GM19452 (cell line): ENCODE data around the gene PRDM16.

Experiments
- ATAC-seq: cut with Tn5 transposase; IDR thresholded peaks from one replicate; pipeline ENCODE4 v1.9.1; 2021; ENCODE audit not compliant: unreplicated experiment

Gene PRDM16

DNA sequence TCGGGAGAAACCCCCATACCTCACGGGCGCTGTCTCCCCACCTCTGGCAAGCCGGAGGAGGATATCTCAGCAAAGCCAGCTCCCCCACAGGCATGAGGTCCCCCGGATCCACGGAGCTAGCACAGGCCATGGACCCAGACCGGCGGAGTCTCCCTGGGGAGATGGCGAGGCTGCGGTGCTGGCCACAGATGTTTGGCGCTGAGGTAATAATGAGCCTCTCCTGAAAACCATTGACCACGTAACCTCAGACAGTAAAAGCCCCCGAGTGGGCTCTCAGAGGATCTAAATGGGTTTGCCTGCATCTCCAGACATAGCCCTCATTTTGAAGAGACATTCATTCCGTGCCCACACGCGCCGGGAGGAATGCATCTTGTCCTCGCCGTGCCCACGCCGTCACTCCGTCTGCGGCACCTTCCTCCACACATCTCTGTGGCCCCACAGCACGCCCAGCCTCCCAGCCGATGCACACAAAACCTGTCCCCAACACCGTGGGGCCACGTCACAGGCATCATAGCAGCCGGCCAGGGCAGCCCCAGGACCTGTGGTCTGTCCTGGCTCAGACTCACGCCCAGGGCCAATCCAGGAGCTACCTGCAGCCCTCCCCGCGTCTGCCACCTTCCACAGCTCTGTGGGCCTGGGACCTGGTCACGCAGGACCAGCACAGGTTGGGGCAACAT lies 150.9 kb downstream of the PRDM16 start:
- no peak for ATAC-seq

DNA sequence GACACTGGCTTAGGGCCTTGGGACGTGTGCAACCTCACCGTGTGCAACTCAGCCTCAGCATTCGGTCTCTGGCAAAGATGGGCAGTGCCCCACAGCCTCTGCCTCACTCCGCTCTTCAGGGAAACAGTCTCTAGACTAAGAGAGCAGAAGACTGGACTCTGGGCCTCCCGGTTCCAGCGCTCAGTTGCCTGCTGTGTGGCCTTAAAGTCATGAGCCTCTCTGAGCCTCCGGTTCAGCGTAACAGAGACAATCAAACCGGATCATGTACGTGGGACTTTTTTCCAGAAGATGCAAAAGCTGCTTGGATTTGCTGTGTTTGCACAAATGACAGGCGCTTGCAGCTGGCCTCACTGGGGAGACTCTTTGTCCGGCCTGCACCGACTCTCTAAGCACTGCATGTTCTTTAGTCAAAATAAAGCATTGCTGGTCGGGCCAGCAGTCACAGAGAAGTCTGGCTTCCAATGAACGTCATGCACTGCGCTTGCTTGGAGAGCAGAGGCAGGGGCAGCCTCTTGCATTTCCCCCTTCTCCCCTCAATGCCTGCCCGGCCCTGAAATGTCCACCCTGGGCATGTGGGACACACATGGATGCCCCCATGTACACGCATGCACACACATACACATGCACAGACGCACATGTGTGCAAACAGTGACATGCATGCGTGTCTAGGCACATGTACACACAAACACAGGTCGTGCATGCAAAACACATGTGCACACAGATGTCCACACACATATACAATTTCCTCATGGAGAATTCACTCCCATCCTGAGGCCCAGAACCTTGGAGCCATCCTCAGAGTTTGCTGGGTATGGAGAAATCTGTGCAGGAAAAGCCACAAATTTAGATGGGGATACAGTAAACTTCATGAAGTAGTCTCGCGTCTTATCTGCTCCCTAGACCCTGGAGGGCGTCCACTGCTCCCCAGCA lies 152.4 kb downstream of the PRDM16 start:
- no peak for ATAC-seq

DNA sequence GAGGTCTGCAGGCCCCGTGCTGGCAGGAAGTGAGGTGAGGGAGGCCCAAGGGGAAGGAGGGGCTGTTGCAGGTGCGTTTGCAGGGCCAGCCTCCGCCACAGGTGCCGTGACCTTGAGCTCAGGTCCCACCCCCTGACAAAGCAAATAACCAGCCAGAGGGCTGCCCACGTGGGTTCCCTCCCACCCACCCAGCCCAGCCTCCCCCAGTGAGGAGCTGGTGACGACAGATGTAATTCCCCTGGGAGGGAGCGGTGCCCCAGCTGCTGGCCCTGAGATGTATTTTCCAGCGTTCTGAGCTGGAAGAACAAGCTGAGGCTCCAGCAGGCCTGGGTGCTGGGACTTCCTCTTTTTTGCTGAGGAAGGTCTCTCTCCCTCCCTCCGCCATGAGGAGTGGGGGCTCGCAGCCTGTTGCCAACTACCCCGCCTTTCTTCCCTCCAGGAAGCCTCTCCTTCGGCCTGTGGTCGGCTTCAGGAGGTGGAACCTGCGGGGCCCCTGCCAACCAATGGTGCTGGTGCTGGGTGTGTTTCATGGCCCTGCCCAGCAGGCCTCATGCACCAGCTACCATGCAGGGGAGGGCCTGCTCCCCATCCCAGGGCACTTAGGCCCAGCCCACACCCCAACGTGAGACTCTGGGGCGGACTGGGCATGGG lies 153.2 kb downstream of the PRDM16 start:
- ATAC-seq: no peak

DNA sequence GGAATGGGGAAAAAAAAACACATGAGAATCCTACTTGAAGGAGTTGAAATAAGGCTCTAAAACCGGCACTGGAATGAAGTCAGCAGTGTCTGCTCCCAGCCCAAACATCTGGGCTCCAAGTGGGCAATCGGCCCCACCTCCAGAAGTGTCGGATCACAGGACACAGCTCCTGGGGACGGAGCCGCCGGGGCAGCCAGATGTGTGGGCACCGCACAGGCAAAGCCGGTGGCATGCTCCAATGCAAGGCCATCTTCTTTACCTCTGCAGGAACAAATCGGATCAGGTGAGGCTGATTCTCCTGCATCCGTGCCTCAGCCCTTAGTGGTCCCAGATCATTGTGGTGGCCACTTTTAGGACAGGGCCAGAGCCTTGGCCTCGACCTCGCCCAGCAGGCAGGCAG lies 156.7 kb downstream of the PRDM16 start:
- no peak for ATAC-seq

DNA sequence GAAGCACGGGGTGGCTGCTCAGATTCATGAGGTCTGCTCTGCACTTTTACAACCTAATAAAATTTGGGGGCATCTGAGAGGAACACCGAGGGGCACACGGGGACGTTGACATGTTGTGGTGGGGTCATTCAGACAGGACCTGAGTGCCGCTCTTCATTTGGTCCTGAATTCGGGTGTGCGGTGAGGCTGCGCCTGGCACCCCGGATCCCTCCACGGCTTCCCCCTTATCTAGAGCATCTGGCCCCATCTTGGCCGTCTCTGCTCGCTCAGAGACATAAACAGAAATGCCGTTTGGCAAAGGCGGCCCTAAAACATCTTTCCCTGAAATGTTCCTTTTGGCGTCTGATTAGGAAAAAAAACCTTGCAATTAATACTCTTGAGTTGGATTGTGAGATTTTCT lies 157.2 kb downstream of the PRDM16 start:
- no peak for ATAC-seq

DNA sequence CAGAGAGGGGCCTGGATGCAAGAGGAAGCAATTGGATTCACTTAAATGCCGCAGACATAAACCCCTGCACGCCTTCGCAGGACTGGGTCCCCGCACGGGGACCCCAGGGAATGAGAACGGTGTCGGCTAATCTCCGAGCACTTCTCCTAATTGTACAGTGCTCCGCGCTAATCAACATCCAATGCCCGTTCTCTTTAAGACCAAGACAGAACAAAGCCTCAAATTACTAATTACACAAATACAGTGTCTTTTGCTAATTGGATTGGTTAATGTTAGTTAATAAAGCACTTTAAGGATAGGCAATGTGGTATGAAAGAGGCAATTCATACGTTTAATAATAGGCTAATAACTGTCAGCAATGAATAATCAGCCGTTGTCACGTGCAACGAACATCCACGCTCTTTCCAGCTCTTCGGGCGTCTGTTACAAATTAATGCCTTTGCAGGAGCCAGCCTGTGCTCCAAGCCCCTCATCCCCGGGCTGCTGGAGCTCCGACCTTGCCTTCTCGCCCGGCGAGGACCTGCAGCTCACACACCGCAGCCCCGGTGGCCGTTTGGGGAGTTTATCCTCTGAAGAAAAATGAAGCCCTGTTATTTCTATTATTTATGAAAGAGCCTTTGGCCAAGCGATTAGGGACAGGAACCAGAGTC lies 157.8 kb downstream of the PRDM16 start:
- ATAC-seq: no peak

DNA sequence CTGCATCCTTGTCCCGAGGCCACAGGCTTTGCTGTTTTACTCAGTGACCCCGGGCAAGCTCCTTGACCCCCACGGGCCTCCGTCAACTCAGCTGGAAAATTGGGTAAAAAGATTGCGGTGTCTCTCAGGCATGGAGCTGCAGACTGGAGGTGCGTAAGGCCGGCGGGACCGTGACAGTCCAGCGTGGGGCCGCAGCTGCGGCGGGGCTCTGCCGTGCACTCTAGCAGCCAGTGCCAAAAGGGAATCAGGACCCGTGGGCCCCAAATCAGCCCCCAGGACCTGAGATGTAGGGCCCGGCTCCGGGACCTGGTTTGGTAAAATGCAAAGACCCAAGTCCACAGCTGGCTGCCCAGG lies 158.3 kb downstream of the PRDM16 start:
- no peak for ATAC-seq

DNA sequence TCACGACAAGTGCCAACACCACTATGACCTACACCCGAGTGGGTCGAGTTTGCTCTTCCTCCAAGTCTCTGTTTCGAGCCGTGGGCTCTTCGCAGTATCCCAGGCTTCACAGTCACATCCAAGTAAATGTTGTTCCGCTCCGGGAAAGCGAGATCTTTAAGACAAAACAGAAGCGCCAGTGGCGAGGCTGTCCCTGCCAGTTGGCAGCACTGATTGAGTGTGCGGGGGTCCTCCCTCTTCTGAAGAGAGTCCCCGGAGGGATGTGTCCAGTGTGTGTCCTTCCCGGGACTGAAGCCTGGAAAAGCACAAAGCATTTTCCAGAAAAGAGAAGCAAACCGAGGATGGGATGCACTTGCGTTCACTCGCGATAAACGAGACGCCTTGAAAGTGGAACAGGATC lies 158.9 kb downstream of the PRDM16 start:
- no peak for ATAC-seq

DNA sequence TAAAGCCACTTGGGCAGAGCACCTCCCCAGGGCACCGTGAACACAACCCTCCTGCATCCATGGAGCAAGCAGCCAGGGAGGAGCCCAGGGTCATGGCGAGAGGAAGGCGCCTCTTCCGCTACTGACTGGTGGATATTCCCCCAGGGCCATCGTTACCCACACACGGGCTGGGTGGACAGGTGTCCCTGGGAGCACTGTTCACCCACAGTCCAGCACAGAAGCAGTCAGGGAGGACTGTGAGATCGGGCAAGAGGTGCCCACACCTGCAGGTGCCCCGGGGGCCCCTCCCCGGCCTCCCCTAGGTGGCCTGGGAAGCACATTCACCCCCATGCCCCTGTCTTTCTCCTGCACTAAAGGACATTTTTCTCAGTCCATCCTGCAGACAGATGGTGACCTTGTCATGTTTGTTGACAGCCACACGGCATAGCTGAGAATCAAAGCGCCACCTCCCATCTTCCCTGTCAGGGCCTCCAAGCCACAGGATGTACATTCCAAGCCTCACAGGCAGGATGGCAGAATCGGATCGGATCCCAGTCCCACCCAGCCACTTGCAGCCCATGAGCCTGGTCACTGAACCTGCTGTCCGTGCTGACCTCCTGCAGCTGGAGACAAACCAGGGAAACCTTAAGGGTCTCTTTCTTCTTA lies 160.2 kb downstream of the PRDM16 start:
- no peak for ATAC-seq

DNA sequence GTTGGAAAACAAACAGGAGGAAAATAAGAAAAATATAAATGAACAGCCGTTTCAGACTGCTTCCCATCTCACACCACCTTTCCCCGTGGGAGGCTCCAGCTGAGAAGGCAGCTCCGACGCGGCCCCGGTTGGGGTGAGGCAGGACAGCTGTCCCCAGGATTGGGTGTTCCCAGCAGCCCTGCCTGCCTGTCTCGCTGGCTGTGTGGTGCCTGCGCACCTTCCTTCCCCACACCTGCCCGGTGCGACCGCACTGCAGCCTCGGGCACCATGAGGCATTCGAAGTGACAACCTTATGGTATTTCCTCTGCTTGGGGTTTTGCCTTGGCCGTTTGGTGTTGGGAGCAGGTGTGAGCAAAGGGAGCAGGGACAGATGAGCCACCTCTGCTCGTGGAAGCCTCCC lies 161.6 kb downstream of the PRDM16 start:
- no peak for ATAC-seq

DNA sequence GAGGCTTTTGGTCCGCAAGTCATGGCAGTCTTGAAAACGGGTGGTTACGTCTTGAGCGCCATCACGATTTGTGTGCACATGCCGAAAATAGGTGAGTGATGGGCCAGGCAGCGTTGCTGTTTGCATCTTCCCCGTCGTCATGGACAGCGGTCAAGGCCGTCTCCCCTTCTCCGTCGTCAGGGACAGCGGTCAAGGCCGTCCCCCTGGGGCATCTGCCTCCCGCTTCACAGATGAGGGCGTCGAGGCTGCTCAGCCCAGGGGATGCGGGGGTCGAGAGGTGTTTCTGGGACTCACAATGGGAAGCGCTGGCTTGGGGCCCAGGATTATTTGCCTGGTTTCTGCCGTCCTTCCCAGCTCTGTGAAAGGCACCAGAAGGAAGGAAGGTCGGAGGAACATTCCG lies 162.2 kb downstream of the PRDM16 start:
- no peak for ATAC-seq

DNA sequence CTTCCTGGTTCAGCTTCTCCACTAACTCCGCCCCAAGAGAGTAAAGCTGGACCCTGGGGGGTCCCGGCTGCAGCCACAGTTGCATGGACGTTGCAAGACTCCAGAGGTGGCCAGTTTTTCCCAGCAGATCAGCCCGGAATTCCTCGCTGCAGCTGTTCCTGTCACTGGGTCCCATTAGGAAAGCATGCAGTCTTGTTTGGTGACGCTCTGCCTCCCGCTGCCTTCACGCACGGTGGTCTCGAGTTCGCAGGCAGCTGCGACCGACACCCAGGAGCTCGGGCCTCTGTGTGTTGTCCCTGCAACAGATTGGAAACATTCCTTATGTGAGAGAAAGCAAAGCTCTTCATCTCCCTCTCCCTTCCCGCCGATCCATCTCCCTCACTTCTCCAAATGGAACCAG lies 162.8 kb downstream of the PRDM16 start:
- no peak for ATAC-seq

DNA sequence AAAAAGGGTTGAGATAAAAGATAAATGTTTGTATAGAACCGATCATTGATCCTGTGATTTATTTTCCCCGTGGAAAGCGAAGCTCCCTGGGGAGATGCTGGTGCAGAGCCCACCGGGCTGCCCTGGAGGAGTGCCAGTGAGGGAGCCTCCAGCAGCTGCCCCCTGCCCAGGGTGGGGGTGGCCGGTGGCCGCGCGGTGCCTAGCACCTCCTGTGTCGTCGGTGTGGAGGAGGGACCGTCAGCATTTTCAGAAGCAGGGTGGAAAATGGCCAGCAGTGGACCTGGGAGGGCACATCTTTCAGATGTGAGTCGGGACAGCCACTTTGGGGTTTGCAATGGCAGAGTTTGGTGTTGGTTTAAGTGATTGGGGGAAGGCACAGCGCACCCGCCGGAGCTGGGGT lies 164.0 kb downstream of the PRDM16 start:
- ATAC-seq: no peak

DNA sequence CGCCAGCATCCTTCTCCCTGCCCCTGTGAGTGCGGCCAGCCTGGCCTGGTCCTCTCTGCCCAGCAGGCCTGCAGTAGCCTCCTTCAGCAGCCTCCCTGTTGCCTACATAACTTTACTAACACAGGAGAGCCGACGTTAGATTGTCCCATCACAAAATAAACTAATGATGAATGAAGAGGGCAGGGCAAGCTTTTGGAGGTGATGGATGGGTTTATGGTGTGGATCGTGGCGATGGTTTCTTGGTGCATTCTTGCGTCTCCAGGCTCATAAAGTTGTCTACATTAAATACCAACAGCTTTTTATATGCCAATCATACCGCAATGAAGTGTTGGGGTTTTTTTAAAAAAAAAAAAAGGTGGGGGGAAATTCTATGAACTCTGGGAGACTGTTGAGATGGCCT lies 164.5 kb downstream of the PRDM16 start:
- no peak for ATAC-seq

DNA sequence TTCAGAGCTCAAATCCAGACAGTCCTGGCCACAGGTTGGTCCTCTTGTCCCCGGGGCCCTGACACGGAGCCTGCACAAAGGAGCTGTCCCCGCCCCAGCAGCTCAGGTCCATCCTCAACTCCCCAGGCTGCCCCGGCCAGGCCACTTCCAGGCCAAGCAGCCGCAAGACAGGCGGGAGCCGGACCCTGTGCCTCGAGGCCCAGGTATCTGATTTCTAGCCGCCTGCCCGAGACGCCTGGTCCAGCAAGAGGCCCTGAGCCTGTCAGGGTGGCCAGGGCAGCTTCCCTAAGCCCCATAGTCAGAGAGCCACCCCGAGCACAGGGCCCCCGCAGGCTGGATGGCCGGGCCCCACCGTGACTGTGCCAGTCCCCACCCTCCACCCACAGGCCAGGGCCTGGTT lies 165.3 kb downstream of the PRDM16 start:
- no peak for ATAC-seq

DNA sequence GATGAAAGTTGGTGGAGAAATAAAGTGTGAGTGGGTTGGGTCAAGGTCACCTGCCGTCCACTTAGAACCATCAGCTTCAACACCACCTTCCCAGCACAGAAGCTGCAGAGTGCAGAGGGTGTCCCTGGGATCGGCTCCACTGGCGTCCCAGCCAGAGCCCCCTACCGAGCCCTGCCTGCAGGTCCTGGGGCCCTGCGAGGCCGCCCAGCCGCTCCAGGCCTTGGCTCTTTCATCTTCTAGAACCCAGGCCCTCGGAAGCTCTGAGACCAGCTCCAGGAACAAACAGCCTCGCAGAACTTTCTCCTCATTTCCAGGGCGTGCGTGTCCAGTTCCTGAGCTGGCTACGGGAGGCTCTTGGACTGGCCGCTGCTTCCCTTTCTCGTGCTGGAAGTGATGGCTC lies 166.0 kb downstream of the PRDM16 start:
- no peak for ATAC-seq

DNA sequence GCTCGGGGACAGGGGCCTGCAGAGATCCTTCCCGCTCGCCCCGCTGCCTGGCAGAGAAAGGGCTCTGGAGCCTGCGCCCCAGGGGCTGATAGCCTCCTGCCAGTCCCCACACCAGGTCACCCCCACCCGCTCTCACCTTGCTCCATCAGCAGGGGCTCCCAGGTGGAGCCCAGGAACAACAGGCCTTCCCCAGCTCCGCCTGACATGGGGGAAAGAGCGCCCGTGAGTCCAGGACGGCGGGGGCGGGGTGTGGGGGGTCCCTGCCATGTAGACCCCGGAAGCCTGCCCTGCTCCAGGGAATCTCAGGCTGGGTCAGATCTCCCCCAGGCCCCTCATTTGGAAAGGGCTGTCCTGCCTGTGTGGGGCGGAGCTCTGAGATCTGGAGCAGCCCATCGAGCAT lies 166.5 kb downstream of the PRDM16 start:
- no peak for ATAC-seq

DNA sequence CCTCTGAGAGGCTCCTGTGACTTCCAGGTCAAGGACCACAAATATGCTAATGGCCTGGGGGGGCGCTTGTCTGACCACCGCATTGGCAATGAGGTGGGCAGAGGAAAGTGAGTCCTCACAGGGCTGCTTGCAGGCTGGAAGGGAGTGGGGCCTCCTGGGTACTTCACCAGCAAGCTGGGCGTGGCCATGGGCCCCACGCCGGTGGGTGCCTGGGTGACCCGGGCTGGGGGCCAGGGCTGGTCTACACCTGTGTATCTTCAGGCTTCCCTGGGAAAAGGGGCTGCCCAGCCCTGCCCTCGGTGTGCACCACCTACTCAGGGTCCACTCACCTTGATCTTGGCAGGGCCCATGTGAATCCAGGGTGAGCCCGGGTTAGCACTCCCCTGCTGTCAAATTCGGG lies 167.4 kb downstream of the PRDM16 start:
- no peak for ATAC-seq

DNA sequence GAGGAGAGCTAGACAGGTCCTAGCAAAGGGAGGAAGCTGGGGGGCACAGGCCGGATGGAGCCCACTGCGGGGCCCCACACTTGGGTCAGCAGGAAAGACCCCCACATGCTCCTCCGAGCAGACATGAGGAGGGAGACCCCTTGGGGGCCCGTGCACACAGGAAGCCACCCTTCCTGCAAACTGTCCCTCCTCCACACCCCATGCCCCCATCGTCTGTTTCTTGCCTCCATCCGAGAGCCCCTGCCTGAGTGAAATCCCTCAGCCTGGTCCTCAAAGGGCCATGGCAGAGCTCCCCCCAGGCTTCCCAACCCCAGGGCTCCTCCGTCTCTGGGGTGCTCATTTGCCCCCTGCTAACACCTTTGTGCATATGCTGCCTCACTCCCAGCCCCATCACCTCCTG lies 168.0 kb downstream of the PRDM16 start:
- ATAC-seq: no peak

DNA sequence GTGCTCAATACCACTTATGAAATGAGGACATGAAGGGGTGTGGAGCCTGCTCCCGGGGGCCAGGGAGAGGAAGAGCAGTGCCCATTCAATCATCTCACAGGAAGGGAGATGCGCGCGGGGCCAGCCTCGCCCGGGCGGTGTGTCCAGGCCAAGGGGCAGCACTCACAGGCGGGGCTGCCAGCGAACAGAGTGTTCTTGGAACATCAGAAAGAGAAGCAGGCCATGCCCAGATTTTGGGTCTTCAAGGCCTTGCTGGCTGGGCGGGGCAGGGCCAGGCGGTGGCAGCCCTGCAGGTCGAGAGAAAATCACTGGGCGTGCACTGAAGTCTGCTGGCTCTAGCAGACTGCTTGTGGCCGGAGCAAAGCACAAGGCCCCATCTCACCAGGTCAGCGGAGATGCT lies 168.6 kb downstream of the PRDM16 start:
- ATAC-seq: no peak
